Measurements from ENCODE around the gene RCAN1. TPM values are rescaled to one million over a fixed set of nuclear protein-coding genes. Genes with fewer than 3 reads are reported as not detected.

The RCAN1 gene
- total RNA-seq, 1 experiment from 2014 or later, result 13.5 TPM

- BruUV-seq (replicated peaks), result no TSS peak
- no peaks in the 10 kb centered on the region for H3K9me3 ChIP-seq (ENCODE audit: control insufficient read depth, insufficient read depth, low read depth, low read length)
- CTCF ChIA-PET, result no interaction called here
- intact Hi-C loops (cut with micrococcal nuclease; ENCODE audit: unreplicated experiment) (no loop called here), in situ Hi-C loops (cut with HindIII; ENCODE audit: low pct_unique_long_range_greater_than_20kb, low sequenced_read_pairs) (no loop called here)
- TF ChIP-seq TCF7L2 (IDR thresholded peaks at IDR 0.05; ENCODE audit: low read depth, low read length) (no peak), CTCF (IDR thresholded peaks at IDR 0.05) (no peak), SIN3A (IDR thresholded peaks at IDR 0.05; ENCODE audit: borderline replicate concordance, insufficient read depth, low read depth, low read length) (no peak), POLR2AphosphoS5 (IDR thresholded peaks at IDR 0.05; ENCODE audit: low read depth, low read length) (no peak), REST (IDR thresholded peaks at IDR 0.05; ENCODE audit: insufficient read depth in 1 of 2, low read depth in 2 of 2, low read length in 1 of 2) (no peak)
- POLR2A ChIA-PET, result no interaction called here
- ATAC-seq, result no peak
- H3K4me1 ChIP-seq (ENCODE audit: control insufficient read depth, insufficient read depth, low read length), result no peaks in the 10 kb centered on the region; the same call in 1 of the 2 replicates
- H3K27me3 ChIP-seq (ENCODE audit: control insufficient read depth, insufficient read depth, low read length), result no peaks in the 10 kb centered on the region
- H3K27ac ChIP-seq (ENCODE audit: low read length), result no peak overlapping the region
- no peak for DNase-seq (ENCODE audit: low read depth, low spot score)
- no peak overlapping the region for H3K4me3 ChIP-seq (ENCODE audit: low read depth in 2 of 2, low read length in 2 of 2)
- H3K36me3 ChIP-seq (ENCODE audit: control insufficient read depth, insufficient read depth, low read length), result no peaks in the 10 kb centered on the region
Observed at GRCh38 chr21:34597406-34597805, 17.5 kb downstream of the RCAN1 start.

GRCh38 chr21:34596561-34597271 lies 18.2 kb downstream of the RCAN1 start:
- in situ Hi-C loops (cut with HindIII; ENCODE audit: low pct_unique_long_range_greater_than_20kb, low sequenced_read_pairs), result no loop called here
- no peak overlapping the region for H3K4me3 ChIP-seq (ENCODE audit: low read depth in 2 of 2, low read length in 2 of 2)
- DNase-seq (ENCODE audit: low read depth, low spot score) (no peak), ATAC-seq (no peak)
- intact Hi-C loops (cut with micrococcal nuclease; ENCODE audit: unreplicated experiment), result no loop called here
- no peaks in the 10 kb centered on the region for H3K9me3 ChIP-seq (ENCODE audit: control insufficient read depth, insufficient read depth, low read depth, low read length)
- ChIA-PET CTCF (no interaction called here), POLR2A (no interaction called here)
- H3K4me1 ChIP-seq (ENCODE audit: control insufficient read depth, insufficient read depth, low read length), result no peaks in the 10 kb centered on the region; the same call in 1 of the 2 replicates
- TF ChIP-seq SIN3A (IDR thresholded peaks at IDR 0.05; ENCODE audit: borderline replicate concordance, insufficient read depth, low read depth, low read length), result no peak
- no peak for TF ChIP-seq POLR2AphosphoS5 (IDR thresholded peaks at IDR 0.05; ENCODE audit: low read depth, low read length)
- TF ChIP-seq TCF7L2 (IDR thresholded peaks at IDR 0.05; ENCODE audit: low read depth, low read length), result no peak
- no peak for TF ChIP-seq REST (IDR thresholded peaks at IDR 0.05; ENCODE audit: insufficient read depth in 1 of 2, low read depth in 2 of 2, low read length in 1 of 2)
- no peak for TF ChIP-seq CTCF (IDR thresholded peaks at IDR 0.05)
- no peak overlapping the region for H3K27ac ChIP-seq (ENCODE audit: low read length)
- no peaks in the 10 kb centered on the region for H3K36me3 ChIP-seq (ENCODE audit: control insufficient read depth, insufficient read depth, low read length)
- no peaks in the 10 kb centered on the region for H3K27me3 ChIP-seq (ENCODE audit: control insufficient read depth, insufficient read depth, low read length)
- BruUV-seq (replicated peaks), result no TSS peak
